ENCODE data around the gene CDK6.
A peak's percentile ranks its signal among the peaks of the same experiment; 100 is the strongest.
"Not testable (repeated sequence)": the region's sequence is repeated elsewhere in the genome, so short reads cannot be mapped to it uniquely, and the experiment has no call there.

CDK6 gene

GRCh38 chr7:92836489-92836999 lies at the start of gene CDK6:
TSS of gene CDK6 (minus strand) at chr7:92836573. CDS start at chr7:92833323, 3,250 bp downstream.
- peak; percentile 12 for DNase-seq

- DNase-seq, result not testable (repeated sequence)
Measured at GRCh38 chr7:92886039-92886438, 49.7 kb upstream of the CDK6 start.

GRCh38 chr7:92884218-92884617 lies 47.8 kb upstream of the CDK6 start:
- DNase-seq, result no peak

- DNase-seq, result no peak
Measured at GRCh38 chr7:92882760-92883159, 46.4 kb upstream of the CDK6 start.

DNA sequence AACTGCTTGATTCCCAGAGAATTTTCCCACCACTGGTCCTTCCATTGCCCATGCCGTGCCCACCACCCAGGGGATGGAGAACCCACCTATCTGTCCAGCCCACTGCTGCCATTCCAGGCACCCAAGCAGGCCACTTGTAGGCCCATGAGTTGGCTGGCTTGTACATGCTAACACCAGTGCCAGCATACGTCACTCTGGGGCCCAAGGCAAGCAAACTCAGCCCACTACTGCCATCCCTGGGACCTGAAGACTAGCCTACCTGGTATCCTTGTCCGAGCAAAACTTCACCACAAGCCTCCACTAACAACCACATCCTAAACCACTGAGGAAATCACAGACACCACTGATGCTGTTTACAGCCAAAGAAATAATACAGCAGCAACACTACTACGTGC lies 44.7 kb upstream of the CDK6 start:
- no peak for DNase-seq

- DNase-seq, result no peak
Measured at GRCh38 chr7:92880212-92881090, 44.1 kb upstream of the CDK6 start.

GRCh38 chr7:92877367-92877766 lies 41.0 kb upstream of the CDK6 start:
- no peak for DNase-seq

DNA sequence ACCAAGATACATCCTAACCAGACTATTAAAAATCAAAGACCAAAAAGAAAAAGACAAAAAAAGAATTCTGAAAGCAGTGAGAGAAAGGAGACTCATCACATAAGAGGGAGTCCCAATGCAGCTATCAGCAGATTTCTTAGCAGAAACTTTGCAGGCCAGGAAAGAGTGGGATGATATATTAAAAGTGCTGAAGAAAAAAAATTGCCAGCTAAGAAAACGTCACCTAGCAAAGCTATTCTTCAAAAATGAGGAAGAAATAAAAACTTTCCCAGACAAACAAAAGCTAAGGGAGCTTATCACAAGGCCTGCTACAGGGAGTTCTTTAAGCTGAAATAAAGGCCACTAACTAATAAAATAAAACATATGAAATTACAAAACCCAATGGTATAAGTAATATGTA lies 40.5 kb upstream of the CDK6 start:
- DNase-seq, result no peak

GRCh38 chr7:92875719-92876118 lies 39.3 kb upstream of the CDK6 start:
- no peak for DNase-seq

GRCh38 chr7:92875173-92875572 lies 38.8 kb upstream of the CDK6 start:
- DNase-seq, result no peak

GRCh38 chr7:92874567-92874966 lies 38.2 kb upstream of the CDK6 start:
- no peak for DNase-seq

GRCh38 chr7:92873776-92874175 lies 37.4 kb upstream of the CDK6 start:
- no peak for DNase-seq

GRCh38 chr7:92872701-92873100 lies 36.3 kb upstream of the CDK6 start:
- no peak for DNase-seq

- no peak for DNase-seq
Measured at GRCh38 chr7:92868683-92869293, 32.4 kb upstream of the CDK6 start.

- not testable (repeated sequence) for DNase-seq
Measured at GRCh38 chr7:92864169-92864568, 27.8 kb upstream of the CDK6 start.

DNA sequence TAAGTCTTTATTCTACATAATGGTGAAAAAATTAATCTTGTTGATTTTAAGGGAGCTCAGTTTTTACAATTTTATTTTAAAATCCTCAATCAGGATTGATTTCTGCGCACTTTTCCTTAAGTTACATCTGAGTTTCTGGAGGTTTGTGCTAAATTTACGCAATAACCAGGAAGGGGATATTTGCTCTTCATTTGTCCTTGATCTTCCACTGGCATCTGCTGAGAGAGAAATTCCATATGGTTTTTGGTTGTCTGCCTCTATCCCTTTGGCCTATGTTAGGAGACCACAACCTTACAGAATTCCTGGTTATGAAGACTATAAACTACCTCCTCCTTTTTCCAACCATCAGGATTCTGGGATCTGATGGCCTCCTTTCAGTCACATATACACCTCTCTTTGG lies 20.1 kb upstream of the CDK6 start:
- DNase-seq, result no peak

GRCh38 chr7:92854501-92855238 lies 18.3 kb upstream of the CDK6 start:
- DNase-seq, result no peak

- DNase-seq, result no peak
Measured at GRCh38 chr7:92851732-92852131, 15.4 kb upstream of the CDK6 start.

DNA sequence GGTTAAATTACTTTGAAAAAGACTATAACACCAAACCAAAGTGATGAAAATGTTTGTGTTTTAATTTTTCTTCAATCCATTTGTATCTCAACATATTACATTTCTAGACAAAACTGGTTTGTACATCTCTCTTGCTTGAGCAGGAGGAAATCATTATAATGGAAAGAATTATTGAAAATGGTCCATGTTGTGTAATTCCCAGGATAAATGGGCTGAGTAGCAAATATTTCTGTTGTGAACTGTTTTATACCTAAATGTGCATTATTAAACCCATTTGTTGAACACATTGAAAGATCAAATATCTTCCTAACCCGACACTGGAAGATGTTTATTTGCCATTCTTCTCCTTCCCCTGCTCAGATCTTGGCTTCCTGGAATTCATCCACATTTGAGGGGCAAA lies 14.1 kb upstream of the CDK6 start:
- no peak for DNase-seq

DNA sequence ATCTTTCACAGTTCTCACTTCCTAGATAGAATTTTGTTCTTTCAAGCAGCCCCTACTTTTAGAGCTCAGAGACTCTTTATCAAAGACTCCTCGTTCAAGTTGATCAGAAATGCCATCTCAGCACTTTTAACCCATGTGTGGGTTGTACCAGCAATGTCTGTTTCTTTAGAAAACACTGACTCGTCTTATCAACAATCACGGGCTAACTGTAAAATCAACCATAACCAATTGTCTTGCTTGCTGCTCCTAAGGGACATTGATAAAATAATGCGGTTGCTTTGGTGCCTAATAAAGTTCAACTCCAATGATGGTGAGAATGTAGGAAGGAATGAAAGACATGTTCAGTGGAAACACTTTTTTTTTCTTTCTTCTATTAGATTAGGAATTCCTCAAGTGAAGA lies 12.9 kb upstream of the CDK6 start:
- DNase-seq, result no peak

- no peak for DNase-seq
Measured at GRCh38 chr7:92848851-92849250, 12.5 kb upstream of the CDK6 start.

- no peak for DNase-seq
Measured at GRCh38 chr7:92848441-92848840, 12.1 kb upstream of the CDK6 start.

DNA sequence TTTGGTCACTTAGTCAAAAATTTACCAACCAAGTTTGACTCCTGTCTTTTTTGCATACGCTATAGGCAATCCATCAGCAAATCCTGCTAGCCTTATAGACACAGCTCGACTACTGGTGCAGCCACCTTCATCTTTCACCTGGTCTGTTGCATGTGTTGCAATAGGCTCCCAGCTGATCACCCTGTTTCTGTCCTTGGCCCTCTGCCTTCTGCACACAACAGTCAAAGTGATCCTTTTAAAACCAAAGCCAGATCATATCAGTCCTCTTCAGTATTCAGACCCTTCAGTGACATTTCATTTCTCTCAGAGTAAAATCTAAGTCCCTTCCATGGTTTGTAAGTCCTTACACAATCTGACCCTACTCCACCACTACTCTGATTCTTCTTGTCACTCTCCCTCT lies 10.9 kb upstream of the CDK6 start:
- no peak for DNase-seq

DNA sequence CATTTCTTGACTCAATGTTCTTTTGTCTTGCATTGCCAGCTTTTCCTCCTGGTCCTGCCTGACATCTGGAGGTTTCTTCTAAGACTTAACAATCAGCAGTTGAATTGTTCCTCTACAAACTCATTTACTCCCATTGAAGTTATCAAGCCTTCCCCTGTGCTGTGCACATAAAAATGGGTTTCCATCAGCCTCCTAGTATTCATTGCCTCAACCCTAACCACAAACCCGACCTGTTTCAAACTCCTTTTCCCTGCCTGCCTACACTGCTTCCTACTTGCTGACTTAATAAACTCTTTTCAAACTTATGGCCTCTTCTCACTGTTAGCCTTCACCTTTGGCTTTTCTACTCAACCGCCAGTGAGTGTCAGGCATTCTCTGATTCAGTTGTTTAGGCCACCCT lies 9.4 kb upstream of the CDK6 start:
- DNase-seq, result no peak

All from GOT3 (cell line).